Keratinocyte (primary cell): Measurements from ENCODE around the gene GGACT. TPM values are rescaled to one million over a fixed set of nuclear protein-coding genes. Genes with fewer than 3 reads are reported as not detected.

ENCODE experiments used
- DNase-seq: peaks from one replicate; pipeline ENCODE4 v3.0.0-alpha.2; 2011; ENCODE audit warnings: low read depth, missing footprints, low spot score
- FAIRE-seq: peaks from 2 replicates; lab custom pipeline; 2011; peaks lifted over from hg19 to GRCh38; lab: Jason Lieb, UNC
- H2AFZ ChIP-seq: 2 replicates; pipeline ENCODE4 v1.6.0; 2012; ENCODE audit warnings: low read length, control low read depth, inconsistent platforms; ENCODE audit not compliant: control insufficient read depth
- H3K27ac ChIP-seq: 2 replicates; pipeline ENCODE4 v1.5.1; 2011; ENCODE audit warnings: low read length; ENCODE audit not compliant: control insufficient read depth, insufficient read depth
- H3K27me3 ChIP-seq: 3 replicates; pipeline ENCODE4 v1.6.0; 2011; ENCODE audit warnings: low read length; ENCODE audit not compliant: control insufficient read depth, insufficient read depth; ENCODE audit errors: extremely low read depth
- H3K36me3 ChIP-seq, 2 experiments: 2 replicates in 1 of 2; 3 replicates in 1 of 2; pipeline ENCODE4 v1.5.1; 2011; ENCODE audit warnings: low read length in 2 of 2, mild to moderate bottlenecking in 1 of 2; ENCODE audit not compliant: control insufficient read depth in 2 of 2, insufficient read depth in 2 of 2; ENCODE audit errors: extremely low read depth in 1 of 2
- H3K4me1 ChIP-seq: 3 replicates; pipeline ENCODE4 v1.5.1; 2011; ENCODE audit warnings: low read length; ENCODE audit not compliant: control insufficient read depth, insufficient read depth; ENCODE audit errors: extremely low read depth
- H3K4me2 ChIP-seq: 3 replicates; pipeline ENCODE4 v1.6.0; 2011; ENCODE audit warnings: low read depth, low read length; ENCODE audit not compliant: control insufficient read depth, insufficient read depth; ENCODE audit errors: extremely low read depth
- H3K4me3 ChIP-seq, 3 experiments: fragments of 200-600 bp in 1 of 3; sonication (generic) in 1 of 3; 2 replicates in 2 of 3; 3 replicates in 1 of 3; pipeline ENCODE4 v1.5.1; 2011 to 2016; ENCODE audit warnings: low read length in 3 of 3, mild to moderate bottlenecking in 3 of 3, control low read depth in 2 of 3, inconsistent platforms in 1 of 3, low read depth in 1 of 3, mixed read lengths in 1 of 3, mixed run types in 1 of 3, moderate library complexity in 1 of 3; ENCODE audit not compliant: control insufficient read depth in 2 of 3, insufficient read depth in 2 of 3; ENCODE audit errors: extremely low read depth in 1 of 3
- H3K79me2 ChIP-seq: 2 replicates; pipeline ENCODE4 v1.6.0; 2012; ENCODE audit warnings: low read length; ENCODE audit not compliant: control insufficient read depth, insufficient read depth
- H3K9ac ChIP-seq: 3 replicates; pipeline ENCODE4 v1.6.0; 2011; ENCODE audit warnings: low read length; ENCODE audit not compliant: control insufficient read depth, insufficient read depth; ENCODE audit errors: extremely low read depth
- H3K9me1 ChIP-seq: 3 replicates; pipeline ENCODE4 v1.6.0; 2011; ENCODE audit warnings: low read length; ENCODE audit not compliant: control insufficient read depth, insufficient read depth; ENCODE audit errors: extremely low read depth
- H3K9me3 ChIP-seq: 2 replicates; pipeline ENCODE4 v1.5.1; 2012; ENCODE audit warnings: low read depth, low read length; ENCODE audit not compliant: control insufficient read depth
- H4K20me1 ChIP-seq: 3 replicates; pipeline ENCODE4 v1.6.0; 2011; ENCODE audit warnings: low read length; ENCODE audit not compliant: control insufficient read depth, insufficient read depth; ENCODE audit errors: extremely low read depth
- EZH2 ChIP-seq: IDR thresholded peaks from one replicate; pipeline ENCODE4 v1.6.1; 2012; ENCODE audit warnings: inconsistent platforms, mild to moderate bottlenecking, low read length, moderate library complexity
- dilution Hi-C: fragments of 300-500 bp; cut with MboI; formaldehyde crosslinking; loops from one replicate; pipeline ENCODE4 v1.7.0; 2020; ENCODE audit warnings: low sequenced_read_pairs; ENCODE audit not compliant: extremely low pct_ligation_motif_present
- polyA plus RNA-seq, 5 experiments: library from polyadenylated mRNA; depleted of rRNA in 3 of 5; stranded (reverse) in 3 of 5; stranded (forward) in 1 of 5; unstranded in 1 of 5; fragments of >200 nt; gene quantifications; 1 replicate in 1 of 5; 2 replicates in 3 of 5; 3 replicates in 1 of 5; pipeline versions ENCODE4 v1.2.1 to v1.2.3, GENCODE V29; 2011 to 2012; ENCODE audit warnings: missing spikeins in 2 of 5, low read depth in 1 of 5, low replicate concordance in 1 of 5
- TF ChIP-seq, protein P1 (sequence below), 3 experiments: IDR thresholded peaks in 1 of 3; conservative IDR thresholded peaks in 1 of 3; optimal IDR thresholded peaks in 1 of 3; 2 replicates in 2 of 3; 3 replicates in 1 of 3; pipeline versions ENCODE3 to v1.5.1; 2011; ENCODE audit warnings: low read length in 3 of 3, mild to moderate bottlenecking in 3 of 3, moderate library complexity in 2 of 3, control low read depth in 1 of 3, inconsistent platforms in 1 of 3; ENCODE audit not compliant: insufficient read depth in 2 of 3; ENCODE audit errors: extremely low read depth in 1 of 3

Gene GGACT
- polyA plus RNA-seq, 1 donor (not counting 4 experiments of a cell fraction or from before 2014, with no cell fraction given) = 8.2 TPM

DNA sequence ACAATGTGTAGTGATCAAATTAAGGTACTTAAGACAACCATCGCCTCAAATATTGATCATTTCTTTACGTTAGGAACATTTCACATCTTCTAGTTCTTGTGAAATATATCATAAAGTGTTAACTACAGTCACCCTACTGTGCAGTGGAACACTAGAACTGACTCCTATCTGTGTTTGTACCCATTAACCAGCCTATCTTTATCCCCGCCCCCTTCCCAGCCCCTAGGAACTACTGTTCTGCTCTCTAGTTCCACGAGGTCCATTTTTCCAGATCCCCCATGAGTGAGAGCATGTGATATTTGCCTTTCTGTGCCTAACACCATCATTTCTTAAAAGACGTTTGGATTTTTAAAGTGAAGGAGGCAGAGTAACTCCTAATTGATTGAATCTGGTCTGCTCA lies 24.4 kb upstream of the GGACT start:
- no peak for FAIRE-seq
- Histone ChIP-seq H4K20me1 (no peaks in the 10 kb centered on the region), H3K27ac (no peak overlapping the region), H3K27me3 (no peaks in the 10 kb centered on the region), H3K36me3 (no peaks in the 10 kb centered on the region), H3K9ac (no peak overlapping the region), H3K4me1 (peaks cover 12% of the 10 kb centered on the region), H3K4me2 (no peak overlapping the region), H3K4me3 (no peak overlapping the region), H3K9me3 (no peaks in the 10 kb centered on the region), H3K79me2 (no peaks in the 10 kb centered on the region), H3K9me1 (no peaks in the 10 kb centered on the region), H2AFZ (no peak overlapping the region)
- no peak for DNase-seq
- dilution Hi-C loops = no loop called here
- TF ChIP-seq, protein P1, sequence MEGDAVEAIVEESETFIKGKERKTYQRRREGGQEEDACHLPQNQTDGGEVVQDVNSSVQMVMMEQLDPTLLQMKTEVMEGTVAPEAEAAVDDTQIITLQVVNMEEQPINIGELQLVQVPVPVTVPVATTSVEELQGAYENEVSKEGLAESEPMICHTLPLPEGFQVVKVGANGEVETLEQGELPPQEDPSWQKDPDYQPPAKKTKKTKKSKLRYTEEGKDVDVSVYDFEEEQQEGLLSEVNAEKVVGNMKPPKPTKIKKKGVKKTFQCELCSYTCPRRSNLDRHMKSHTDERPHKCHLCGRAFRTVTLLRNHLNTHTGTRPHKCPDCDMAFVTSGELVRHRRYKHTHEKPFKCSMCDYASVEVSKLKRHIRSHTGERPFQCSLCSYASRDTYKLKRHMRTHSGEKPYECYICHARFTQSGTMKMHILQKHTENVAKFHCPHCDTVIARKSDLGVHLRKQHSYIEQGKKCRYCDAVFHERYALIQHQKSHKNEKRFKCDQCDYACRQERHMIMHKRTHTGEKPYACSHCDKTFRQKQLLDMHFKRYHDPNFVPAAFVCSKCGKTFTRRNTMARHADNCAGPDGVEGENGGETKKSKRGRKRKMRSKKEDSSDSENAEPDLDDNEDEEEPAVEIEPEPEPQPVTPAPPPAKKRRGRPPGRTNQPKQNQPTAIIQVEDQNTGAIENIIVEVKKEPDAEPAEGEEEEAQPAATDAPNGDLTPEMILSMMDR (optimal IDR thresholded peaks at IDR 0.05 in 1 of 3, IDR thresholded peaks at IDR 0.05 in 1 of 3, conservative IDR thresholded peaks at IDR 0.05 in 1 of 3; ENCODE audit: extremely low read depth in 1 of 3, insufficient read depth in 2 of 3, low read length in 3 of 3) = no peak
- no peak for TF ChIP-seq EZH2

DNA sequence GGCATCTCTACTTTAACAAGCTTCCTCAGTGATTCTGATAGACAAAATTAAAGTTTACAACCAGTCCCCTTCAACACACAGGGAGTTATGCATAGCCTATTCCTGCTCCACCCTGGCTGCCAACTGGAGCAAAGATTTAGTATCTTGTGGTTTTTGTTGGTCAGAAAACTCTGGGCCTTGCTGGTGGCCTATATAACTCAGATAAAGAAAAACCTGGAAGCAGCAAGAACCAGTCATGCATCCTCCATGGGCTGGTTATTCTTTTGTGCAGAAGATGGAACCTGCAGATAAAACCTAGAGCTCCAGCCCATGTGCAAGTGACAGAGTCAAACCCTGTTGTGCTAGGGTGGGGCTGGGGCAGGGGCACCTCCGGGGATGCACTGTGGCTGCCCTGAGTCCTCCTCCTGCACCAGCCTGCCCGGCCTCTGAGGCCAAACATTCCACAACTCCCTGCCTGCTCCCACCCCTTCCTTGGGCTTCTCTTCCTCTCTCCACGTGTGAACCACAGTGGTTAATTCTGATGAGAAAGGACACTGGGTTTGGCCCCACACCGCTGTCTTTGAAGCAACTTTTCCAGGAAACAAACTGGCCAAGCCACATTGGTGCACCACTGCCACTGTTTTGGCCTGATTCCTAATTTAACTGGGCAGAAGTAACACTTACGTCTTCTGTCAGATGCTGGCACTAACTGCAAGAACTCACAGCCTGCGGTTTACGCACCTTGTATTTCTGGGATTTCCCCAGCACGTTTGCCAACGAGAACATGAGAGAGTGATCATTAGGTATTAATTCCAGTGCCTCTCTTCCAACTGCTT lies 23.3 kb upstream of the GGACT start:
- H2AFZ ChIP-seq = no peak overlapping the region

More for the DNA sequence above, 23.3 kb upstream of the GGACT start:
- H3K4me3 ChIP-seq = no peak overlapping the region
- H4K20me1 ChIP-seq = no peaks in the 10 kb centered on the region
- no peak overlapping the region for H3K9ac ChIP-seq
- peak overlapping the region; percentile 31 for H3K4me2 ChIP-seq
- H3K36me3 ChIP-seq = no peaks in the 10 kb centered on the region
- H3K79me2 ChIP-seq = no peaks in the 10 kb centered on the region
- no peaks in the 10 kb centered on the region for H3K9me3 ChIP-seq
- peak; percentile 25 for DNase-seq
- TF ChIP-seq EZH2 = no peak
- TF ChIP-seq, protein P1 (optimal IDR thresholded peaks at IDR 0.05 in 1 of 3, IDR thresholded peaks at IDR 0.05 in 1 of 3, conservative IDR thresholded peaks at IDR 0.05 in 1 of 3; ENCODE audit: extremely low read depth in 1 of 3, insufficient read depth in 2 of 3, low read length in 3 of 3) = no peak
- dilution Hi-C loops = no loop called here
- H3K27ac ChIP-seq = no peak overlapping the region
- FAIRE-seq = no peak
- H3K4me1 ChIP-seq = peaks cover 12% of the 10 kb centered on the region
- H3K9me1 ChIP-seq = no peaks in the 10 kb centered on the region
- no peaks in the 10 kb centered on the region for H3K27me3 ChIP-seq
